Caco-2 (cell line): ENCODE measurements around the gene GFAP. TPM values are rescaled to one million over a fixed set of nuclear protein-coding genes. Genes with fewer than 3 reads are reported as not detected.

Experiments used
- BruUV-seq: library from RNA; stranded (reverse); fragments of 400-500 nt; replicated peaks from 2 replicates; lab custom pipeline; 2021; lab: Mats Ljungman, UMichigan
- CTCF ChIA-PET: fragments of 300-600 bp; sonication (Branson Sonifier 250); formaldehyde crosslinking; loops from one replicate; lab custom pipeline; 2022; ENCODE audit warnings: antibody characterized with exemption; lab: Charles Lee
- POLR2A ChIA-PET: fragments of 300-600 bp; sonication (Branson Sonifier 250); formaldehyde crosslinking; loops from one replicate; lab custom pipeline; 2022; ENCODE audit warnings: antibody characterized with exemption; lab: Charles Lee
- DNase-seq, 2 experiments: peaks; one replicate each; pipeline versions ENCODE4 v3.0.0 to v3.0.0-alpha.2; 2020 to 2022
- H3K27me3 ChIP-seq: replicated peaks from 2 replicates; pipeline ENCODE4 v1.6.0; 2011; ENCODE audit warnings: low read length; ENCODE audit not compliant: control insufficient read depth, insufficient read depth
- H3K36me3 ChIP-seq: 2 replicates; pipeline ENCODE4 v1.5.1; 2011; ENCODE audit warnings: low read length; ENCODE audit not compliant: control insufficient read depth, insufficient read depth
- H3K4me1 ChIP-seq: fragments of 250-450 bp; sonication (Bioruptor Pico); 2 replicates; pipeline ENCODE4 v1.5.1; 2020; ENCODE audit warnings: mild to moderate bottlenecking
- H3K4me3 ChIP-seq: 2 replicates; pipeline ENCODE4 v1.5.1; 2011; ENCODE audit warnings: low read depth, mild to moderate bottlenecking, control low read depth, low read length
- H3K9me3 ChIP-seq: fragments of 250-450 bp; sonication (Bioruptor Pico); 2 replicates; pipeline ENCODE4 v1.5.1; 2020; ENCODE audit warnings: mild to moderate bottlenecking, moderate library complexity
- H3K27ac Mint-ChIP-seq: one replicate; pipeline ENCODE4 v1.8.0; 2022; ENCODE audit warnings: mixed read lengths; ENCODE audit not compliant: unreplicated experiment
- H3K27me3 Mint-ChIP-seq: one replicate; pipeline ENCODE4 v1.8.0; 2022; ENCODE audit warnings: mixed read lengths; ENCODE audit not compliant: insufficient read depth, unreplicated experiment
- H3K36me3 Mint-ChIP-seq: one replicate; pipeline ENCODE4 v1.8.0; 2022; ENCODE audit warnings: mild to moderate bottlenecking, mixed read lengths; ENCODE audit not compliant: insufficient read depth, unreplicated experiment
- H3K4me1 Mint-ChIP-seq: one replicate; pipeline ENCODE4 v1.8.0; 2022; ENCODE audit warnings: low read depth, mixed read lengths; ENCODE audit not compliant: unreplicated experiment
- H3K4me3 Mint-ChIP-seq: one replicate; pipeline ENCODE4 v1.8.0; 2022; ENCODE audit warnings: mild to moderate bottlenecking, moderate library complexity, mixed read lengths; ENCODE audit not compliant: unreplicated experiment
- H3K9me3 Mint-ChIP-seq: one replicate; pipeline ENCODE4 v1.8.0; 2022; ENCODE audit warnings: mixed read lengths; ENCODE audit not compliant: unreplicated experiment
- intact Hi-C: fragments of 100-400 bp; cut with micrococcal nuclease; formaldehyde crosslinking; loops from one replicate; pipeline ENCODE4 v1.10.0; 2022; ENCODE audit not compliant: unreplicated experiment
- total RNA-seq: library from RNA; stranded (reverse); gene quantifications from 2 replicates; pipeline ENCODE4 v1.2.3, GENCODE V29; 2022
- TF ChIP-seq, protein P1 (sequence below), 2 experiments: fragments of 200-600 bp in 1 of 2; IDR thresholded peaks; 1 replicate in 1 of 2; 2 replicates in 1 of 2; pipeline versions ENCODE4 v1.5.1 to v1.8.0; 2011 to 2022; ENCODE audit warnings: antibody characterized with exemption in 1 of 2, control low read depth in 1 of 2, inconsistent platforms in 1 of 2, low read depth in 1 of 2, low read length in 1 of 2, mild to moderate bottlenecking in 1 of 2, moderate library complexity in 1 of 2; ENCODE audit not compliant: insufficient read depth in 1 of 2, severe bottlenecking in 1 of 2, unreplicated experiment in 1 of 2

GFAP gene
- total RNA-seq, 1 experiment from 2014 or later, result not detected

DNA sequence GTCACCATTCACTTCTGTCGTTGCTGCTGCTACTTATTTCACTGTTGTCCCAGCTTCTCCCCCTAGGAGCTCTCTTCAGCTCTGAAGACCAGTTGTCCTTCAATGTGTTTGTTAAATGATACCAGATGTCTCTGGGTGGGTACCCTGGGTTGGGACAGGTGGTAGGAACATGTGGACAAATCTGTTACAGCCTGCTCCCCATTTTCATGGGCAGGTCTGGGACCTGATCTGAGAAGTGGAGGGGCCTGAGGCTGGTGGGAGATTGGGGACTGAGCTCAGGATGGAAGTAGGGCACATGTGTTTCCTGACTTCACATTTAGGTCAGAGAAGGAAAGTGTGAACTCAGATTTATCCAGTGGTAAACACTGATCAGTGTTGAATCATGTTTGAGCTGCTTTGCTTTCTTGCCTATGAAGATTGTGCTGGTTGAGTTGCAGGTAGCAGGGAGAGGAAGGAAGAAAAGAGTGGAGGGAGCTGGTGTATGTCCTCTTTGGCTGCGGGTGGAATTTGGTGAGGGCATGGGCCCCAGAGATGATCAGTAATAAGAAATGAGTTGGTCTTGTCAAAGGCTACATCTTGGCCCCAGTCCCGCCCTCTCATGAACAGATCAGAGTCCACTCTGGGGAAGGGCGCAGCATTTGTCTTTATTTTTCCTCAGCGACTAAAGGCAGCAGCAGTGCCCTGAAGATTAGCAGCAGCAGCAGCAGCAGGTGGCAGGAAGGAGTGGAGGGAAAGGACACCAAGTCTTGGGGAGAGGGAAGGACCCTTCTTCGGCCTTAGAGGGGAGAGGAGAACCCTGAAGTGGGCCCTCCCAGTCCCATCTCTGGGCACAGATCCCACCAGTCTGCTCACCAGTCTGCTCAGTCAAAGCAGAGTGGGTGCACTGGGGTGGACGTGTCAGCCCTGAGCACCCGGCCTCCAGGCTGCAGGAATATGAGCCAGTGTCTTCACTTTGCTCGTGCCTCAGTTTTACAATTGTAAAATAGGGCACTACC, 10.0 kb downstream of the GFAP start:
- intact Hi-C loops, result no loop called here
- no peaks in the 10 kb centered on the region for H3K9me3 ChIP-seq
- no peaks in the 10 kb centered on the region for H3K27me3 ChIP-seq
- TF ChIP-seq, protein P1, sequence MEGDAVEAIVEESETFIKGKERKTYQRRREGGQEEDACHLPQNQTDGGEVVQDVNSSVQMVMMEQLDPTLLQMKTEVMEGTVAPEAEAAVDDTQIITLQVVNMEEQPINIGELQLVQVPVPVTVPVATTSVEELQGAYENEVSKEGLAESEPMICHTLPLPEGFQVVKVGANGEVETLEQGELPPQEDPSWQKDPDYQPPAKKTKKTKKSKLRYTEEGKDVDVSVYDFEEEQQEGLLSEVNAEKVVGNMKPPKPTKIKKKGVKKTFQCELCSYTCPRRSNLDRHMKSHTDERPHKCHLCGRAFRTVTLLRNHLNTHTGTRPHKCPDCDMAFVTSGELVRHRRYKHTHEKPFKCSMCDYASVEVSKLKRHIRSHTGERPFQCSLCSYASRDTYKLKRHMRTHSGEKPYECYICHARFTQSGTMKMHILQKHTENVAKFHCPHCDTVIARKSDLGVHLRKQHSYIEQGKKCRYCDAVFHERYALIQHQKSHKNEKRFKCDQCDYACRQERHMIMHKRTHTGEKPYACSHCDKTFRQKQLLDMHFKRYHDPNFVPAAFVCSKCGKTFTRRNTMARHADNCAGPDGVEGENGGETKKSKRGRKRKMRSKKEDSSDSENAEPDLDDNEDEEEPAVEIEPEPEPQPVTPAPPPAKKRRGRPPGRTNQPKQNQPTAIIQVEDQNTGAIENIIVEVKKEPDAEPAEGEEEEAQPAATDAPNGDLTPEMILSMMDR (IDR thresholded peaks at IDR 0.05; ENCODE audit: insufficient read depth in 1 of 2, low read depth in 1 of 2, low read length in 1 of 2, severe bottlenecking in 1 of 2, unreplicated experiment in 1 of 2), result no peak
- H3K4me1 ChIP-seq, result peaks cover 8% of the 10 kb centered on the region
- peaks cover 18% of the 10 kb centered on the region for H3K4me1 Mint-ChIP-seq
- H3K27me3 Mint-ChIP-seq, result no peaks in the 10 kb centered on the region
- CTCF ChIA-PET, result interaction anchor here (1.4 kb wide), 1 partner anchor 114 kb away, joined by 3 read pairs; no protein-coding TSS in a partner anchor
- DNase-seq, result peak in 1 of 2 experiments; percentile 45
- H3K36me3 Mint-ChIP-seq, result no peaks in the 10 kb centered on the region
- H3K9me3 Mint-ChIP-seq, result no peaks in the 10 kb centered on the region
- no peak overlapping the region for H3K4me3 Mint-ChIP-seq
- H3K4me3 ChIP-seq, result no peak overlapping the region
- H3K36me3 ChIP-seq, result no peaks in the 10 kb centered on the region
- POLR2A ChIA-PET, result no interaction called here
- no peak overlapping the region for H3K27ac Mint-ChIP-seq
- no TSS peak for BruUV-seq

DNA sequence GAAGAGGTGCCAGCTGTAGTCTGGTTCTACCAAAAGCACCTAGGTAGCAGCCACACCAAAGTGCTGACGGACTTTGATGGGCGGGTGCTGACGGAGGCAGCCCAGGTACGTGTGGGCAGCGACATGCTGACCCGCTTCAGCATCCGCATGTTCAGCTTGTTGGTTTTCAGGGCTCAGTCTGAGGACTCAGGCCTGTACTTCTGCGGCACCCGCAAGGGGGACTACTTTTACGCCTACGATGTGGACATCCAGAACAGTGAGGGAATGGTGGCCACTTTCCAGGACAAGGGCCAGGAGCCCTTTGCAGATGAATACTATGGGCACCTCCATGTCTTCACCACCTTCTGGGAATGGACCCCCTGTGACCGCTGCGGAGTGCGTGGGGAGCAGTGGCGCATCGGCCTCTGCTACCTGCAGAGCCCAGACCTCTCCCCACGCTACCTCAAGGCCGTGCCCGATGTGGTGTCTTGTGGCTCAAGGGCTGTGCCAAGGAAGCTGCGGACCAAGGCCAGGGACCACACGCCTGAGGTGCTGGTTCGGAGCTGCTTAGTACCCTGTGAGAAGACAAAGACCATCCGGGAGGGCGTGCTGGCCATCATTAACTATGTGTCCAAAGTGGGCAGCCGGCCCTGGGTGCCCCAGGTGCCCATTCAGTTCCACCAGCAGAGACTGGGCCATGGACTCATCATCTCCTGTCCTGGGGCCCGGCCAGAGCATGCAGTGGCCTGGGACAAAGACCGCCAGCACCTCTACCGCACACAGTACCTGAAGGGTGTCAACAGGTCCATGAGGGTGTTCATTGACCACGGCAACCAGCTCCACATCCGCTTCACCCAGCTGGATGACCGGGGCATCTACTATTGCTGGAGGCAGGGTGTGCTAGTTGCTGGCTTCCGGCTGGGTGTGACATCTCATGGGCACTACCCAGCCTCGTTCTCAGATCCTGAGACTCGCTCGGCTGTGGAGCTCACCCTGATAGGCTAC, 11.0 kb downstream of the GFAP start:
- H3K4me1 Mint-ChIP-seq, result peaks cover 18% of the 10 kb centered on the region
- TF ChIP-seq, protein P1 (IDR thresholded peaks at IDR 0.05; ENCODE audit: insufficient read depth in 1 of 2, low read depth in 1 of 2, low read length in 1 of 2, severe bottlenecking in 1 of 2, unreplicated experiment in 1 of 2), result no peak
- no TSS peak for BruUV-seq
- Histone ChIP-seq H3K4me3 (no peak overlapping the region), H3K9me3 (no peaks in the 10 kb centered on the region), H3K36me3 (no peaks in the 10 kb centered on the region), H3K27me3 (no peaks in the 10 kb centered on the region), H3K4me1 (peaks cover 8% of the 10 kb centered on the region)
- ChIA-PET POLR2A (no interaction called here), CTCF (interaction anchor here (0.6 to 1.4 kb wide), 2 partner anchors 115 to 231 kb away, joined by 3 read pairs; partner anchors contain the start of gene ACBD4)
- no peak for DNase-seq
- no peaks in the 10 kb centered on the region for H3K27me3 Mint-ChIP-seq
- no peaks in the 10 kb centered on the region for H3K9me3 Mint-ChIP-seq
- H3K36me3 Mint-ChIP-seq, result peaks cover 9% of the 10 kb centered on the region
- intact Hi-C loops, result no loop called here
- no peak overlapping the region for H3K4me3 Mint-ChIP-seq
- H3K27ac Mint-ChIP-seq, result no peak overlapping the region
